MG63 (cell line): ENCODE measurements around the gene PPP1R9B. TPM values are rescaled to one million over a fixed set of nuclear protein-coding genes. Genes with fewer than 3 reads are reported as not detected.

ENCODE experiments used
- DNase-seq: peaks from one replicate; pipeline ENCODE4 v3.0.0-alpha.2; 2020
- H3K27me3 ChIP-seq: fragments of 250-450 bp; sonication (Bioruptor Pico); 2 replicates; pipeline ENCODE4 v1.5.1; 2020; ENCODE audit warnings: mild to moderate bottlenecking, moderate library complexity
- H3K36me3 ChIP-seq: fragments of 250-450 bp; sonication (Bioruptor Pico); 2 replicates; pipeline ENCODE4 v1.5.1; 2020; ENCODE audit warnings: mild to moderate bottlenecking, moderate library complexity
- H3K4me3 ChIP-seq: fragments of 250-450 bp; sonication (Bioruptor Pico); 2 replicates; pipeline ENCODE4 v1.5.1; 2020; ENCODE audit warnings: mild to moderate bottlenecking, moderate library complexity
- H3K9me3 ChIP-seq: fragments of 250-450 bp; sonication (Bioruptor Pico); 2 replicates; pipeline ENCODE4 v1.5.1; 2020; ENCODE audit warnings: mild to moderate bottlenecking, moderate library complexity
- total RNA-seq: library from RNA; depleted of rRNA; stranded (reverse); fragments of >200 nt; shearing (Covaris generic); gene quantifications from 2 replicates; pipeline ENCODE4 v1.2.3, GENCODE V29; 2014; ENCODE audit warnings: low replicate concordance; rRNA removed

Gene PPP1R9B
- total RNA-seq, 1 experiment from 2014 or later = 68.2 TPM

- peaks cover 81% of the 10 kb centered on the region for H3K36me3 ChIP-seq
- H3K27me3 ChIP-seq = no peaks in the 10 kb centered on the region
- H3K9me3 ChIP-seq = no peaks in the 10 kb centered on the region
- no peak overlapping the region for H3K4me3 ChIP-seq
- DNase-seq = peak; percentile 74
Measured at GRCh38 chr17:50087246-50087911, 63.1 kb downstream of the PPP1R9B start.

Other genes starting within 250 kb of the PPP1R9B start
- gene DLX4, start 181.5 kb downstream of the PPP1R9B start, total RNA-seq = 6.1 and 8.6 TPM in 2 replicates
- gene DLX3, start 155.5 kb downstream of the PPP1R9B start, total RNA-seq = 2.5 and 5.3 TPM in 2 replicates
- 162 and 248 TPM in 2 replicates for gene ITGA3, start 94.6 kb downstream of the PPP1R9B start, total RNA-seq
- 16.9 and 25.8 TPM in 2 replicates for gene PDK2, start 55.3 kb downstream of the PPP1R9B start, total RNA-seq
- gene SAMD14, start 20.5 kb downstream of the PPP1R9B start, total RNA-seq = not detected in 2 replicates
- gene SGCA, start 15.3 kb upstream of the PPP1R9B start, total RNA-seq = 1.1 TPM in 1 of 2 replicates, not detected in the other
- gene COL1A1, start 51.0 kb upstream of the PPP1R9B start, total RNA-seq = 261 and 431 TPM in 2 replicates
- not detected in 2 replicates for gene TMEM92, start 123.8 kb upstream of the PPP1R9B start, total RNA-seq
- gene XYLT2, start 195.4 kb upstream of the PPP1R9B start, total RNA-seq = 26.5 and 27.2 TPM in 2 replicates
- gene MRPL27, start 222.5 kb upstream of the PPP1R9B start, total RNA-seq = 74.4 and 99.7 TPM in 2 replicates
- gene EME1, start 222.6 kb upstream of the PPP1R9B start, total RNA-seq = 6.3 and 9.5 TPM in 2 replicates
- 365 and 417 TPM in 2 replicates for gene LRRC59, start 246.8 kb upstream of the PPP1R9B start, total RNA-seq